ENCODE data around the gene IRAK2. TPM values are rescaled to one million over a fixed set of nuclear protein-coding genes. Genes with fewer than 3 reads are reported as not detected.

The IRAK2 gene
- polyA plus RNA-seq, 2 donors = 6.1 to 7.1 TPM

GRCh38 chr3:10272977-10273376 is 108.3 kb downstream of the IRAK2 start:
- Histone ChIP-seq H3K4me1 (ENCODE audit: control insufficient read depth in 2 of 2, insufficient read depth in 2 of 2, low read length in 1 of 2) (peaks cover 0 to 3% of the 10 kb centered on the region in 2 donors), H3K9me3 (ENCODE audit: control insufficient read depth in 2 of 2, insufficient read depth in 1 of 2, low read depth in 1 of 2, low read length in 1 of 2) (no peaks in the 10 kb centered on the region), H3K27ac (ENCODE audit: low read depth in 2 of 2, low read length in 1 of 2) (no peak overlapping the region), H3K36me3 (ENCODE audit: control insufficient read depth in 2 of 2, insufficient read depth in 2 of 2, low read length in 1 of 2) (peaks cover 0 to 22% of the 10 kb centered on the region in 2 donors), H3K4me3 (ENCODE audit: low read depth in 1 of 2, low read length in 2 of 2) (no peak overlapping the region), H3K27me3 (ENCODE audit: control insufficient read depth in 1 of 2, insufficient read depth in 2 of 2, low read length in 2 of 2) (no peaks in the 10 kb centered on the region)
- 93 to 96% methylated on average over 2 of the region's 2 CpGs for WGBS, 2 donors

DNA sequence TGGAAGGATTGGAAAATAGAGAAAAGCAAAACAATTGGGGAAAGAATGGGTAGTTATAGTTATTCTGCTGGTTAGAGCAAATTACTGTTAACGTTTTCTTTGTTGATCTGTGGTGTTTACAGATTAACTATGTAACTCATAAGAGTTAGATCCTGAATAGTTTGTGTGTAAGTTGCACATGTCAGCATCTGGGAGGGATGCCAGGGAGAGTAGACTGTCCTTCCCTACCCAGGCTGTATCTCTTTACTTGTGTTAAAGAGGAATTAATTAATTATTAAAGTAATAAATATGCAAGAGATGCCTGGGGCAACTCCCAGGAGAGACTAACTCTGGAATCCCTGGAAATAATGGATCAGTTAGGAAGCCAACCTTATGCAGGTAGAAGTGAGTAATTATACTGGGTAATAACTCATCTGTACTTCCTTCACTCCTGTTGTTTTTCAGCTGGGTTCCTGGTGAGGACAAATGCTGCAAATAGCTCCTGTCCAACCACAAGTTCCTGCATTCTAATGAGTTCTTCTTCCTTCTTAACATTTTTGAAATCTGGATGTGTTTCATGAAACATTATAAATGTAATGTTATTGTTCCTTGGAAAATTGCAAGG is 109.1 kb downstream of the IRAK2 start:
- Histone ChIP-seq H3K36me3 (ENCODE audit: control insufficient read depth in 2 of 2, insufficient read depth in 2 of 2, low read length in 1 of 2) (peaks cover 5 to 30% of the 10 kb centered on the region in 2 donors), H3K27ac (ENCODE audit: low read depth in 2 of 2, low read length in 1 of 2) (no peak overlapping the region), H3K27me3 (ENCODE audit: control insufficient read depth in 1 of 2, insufficient read depth in 2 of 2, low read length in 2 of 2) (no peaks in the 10 kb centered on the region), H3K9me3 (ENCODE audit: control insufficient read depth in 2 of 2, insufficient read depth in 1 of 2, low read depth in 1 of 2, low read length in 1 of 2) (no peaks in the 10 kb centered on the region), H3K4me1 (ENCODE audit: control insufficient read depth in 2 of 2, insufficient read depth in 2 of 2, low read length in 1 of 2) (peaks cover 0 to 3% of the 10 kb centered on the region in 2 donors), H3K4me3 (ENCODE audit: low read depth in 1 of 2, low read length in 2 of 2) (no peak overlapping the region)
- 11 to 12% methylated on average over 1 of the region's 1 CpG for WGBS, 2 donors

DNA sequence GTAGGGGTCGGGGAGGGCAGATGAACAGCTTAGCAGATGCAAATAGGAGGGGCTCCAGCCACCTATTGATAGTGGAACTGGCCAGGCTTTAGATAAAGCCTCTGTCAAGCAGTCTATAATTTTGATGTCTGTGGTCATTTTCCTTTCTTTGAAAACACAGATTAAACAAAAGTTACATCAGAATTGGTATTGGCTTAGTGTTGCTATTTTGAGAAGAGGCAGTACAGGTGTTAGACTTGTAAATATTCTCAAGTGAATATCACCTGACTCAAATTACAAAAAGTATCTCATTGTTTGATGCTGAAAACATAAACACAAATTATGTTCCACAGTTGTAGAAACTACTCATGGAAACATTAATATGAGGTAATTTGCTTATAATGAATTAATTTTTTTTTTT is 109.9 kb downstream of the IRAK2 start:
- Histone ChIP-seq H3K27me3 (ENCODE audit: control insufficient read depth in 1 of 2, insufficient read depth in 2 of 2, low read length in 2 of 2) (no peaks in the 10 kb centered on the region), H3K36me3 (ENCODE audit: control insufficient read depth in 2 of 2, insufficient read depth in 2 of 2, low read length in 1 of 2) (peaks cover 5 to 29% of the 10 kb centered on the region in 2 donors), H3K4me3 (ENCODE audit: low read depth in 1 of 2, low read length in 2 of 2) (no peak overlapping the region), H3K9me3 (ENCODE audit: control insufficient read depth in 2 of 2, insufficient read depth in 1 of 2, low read depth in 1 of 2, low read length in 1 of 2) (no peaks in the 10 kb centered on the region), H3K4me1 (ENCODE audit: control insufficient read depth in 2 of 2, insufficient read depth in 2 of 2, low read length in 1 of 2) (peaks cover 0 to 3% of the 10 kb centered on the region in 2 donors), H3K27ac (ENCODE audit: low read depth in 2 of 2, low read length in 1 of 2) (no peak overlapping the region)
- 52 to 76% methylated on average over 1 of the region's 1 CpG for WGBS, 2 donors

DNA sequence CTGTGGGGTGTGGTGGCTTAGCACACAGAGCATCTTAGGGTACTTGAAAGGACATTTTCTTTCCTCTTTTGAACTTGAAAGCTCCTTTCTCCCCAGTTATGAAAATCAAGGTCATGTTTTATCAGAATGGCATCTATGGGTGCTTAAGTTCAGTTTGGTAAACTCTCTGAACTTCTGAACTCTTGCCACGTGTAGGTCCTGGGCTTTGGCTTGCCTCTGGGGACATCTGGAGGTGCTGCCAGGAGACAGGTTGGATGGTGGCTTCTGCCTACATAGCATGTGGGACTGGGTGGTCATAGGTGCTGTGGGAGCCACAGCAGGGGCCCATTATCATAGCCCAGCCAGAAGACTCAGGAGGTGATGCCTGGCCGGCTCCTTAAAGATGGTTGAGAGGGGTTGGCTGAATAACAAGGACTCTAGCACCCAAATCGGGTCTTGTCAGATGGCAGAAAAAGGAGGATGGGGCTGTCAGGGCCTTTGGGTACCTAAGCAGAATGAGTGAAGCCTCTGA is 112.5 kb downstream of the IRAK2 start:
- 79% methylated on average over 3 of the region's 3 CpGs for WGBS, 2 donors
- Histone ChIP-seq H3K4me1 (ENCODE audit: control insufficient read depth in 2 of 2, insufficient read depth in 2 of 2, low read length in 1 of 2) (peaks cover 0 to 3% of the 10 kb centered on the region in 2 donors), H3K27me3 (ENCODE audit: control insufficient read depth in 1 of 2, insufficient read depth in 2 of 2, low read length in 2 of 2) (no peaks in the 10 kb centered on the region), H3K9me3 (ENCODE audit: control insufficient read depth in 2 of 2, insufficient read depth in 1 of 2, low read depth in 1 of 2, low read length in 1 of 2) (no peaks in the 10 kb centered on the region), H3K4me3 (ENCODE audit: low read depth in 1 of 2, low read length in 2 of 2) (no peak overlapping the region), H3K36me3 (ENCODE audit: control insufficient read depth in 2 of 2, insufficient read depth in 2 of 2, low read length in 1 of 2) (peaks cover 9 to 28% of the 10 kb centered on the region in 2 donors), H3K27ac (ENCODE audit: low read depth in 2 of 2, low read length in 1 of 2) (no peak overlapping the region)

DNA sequence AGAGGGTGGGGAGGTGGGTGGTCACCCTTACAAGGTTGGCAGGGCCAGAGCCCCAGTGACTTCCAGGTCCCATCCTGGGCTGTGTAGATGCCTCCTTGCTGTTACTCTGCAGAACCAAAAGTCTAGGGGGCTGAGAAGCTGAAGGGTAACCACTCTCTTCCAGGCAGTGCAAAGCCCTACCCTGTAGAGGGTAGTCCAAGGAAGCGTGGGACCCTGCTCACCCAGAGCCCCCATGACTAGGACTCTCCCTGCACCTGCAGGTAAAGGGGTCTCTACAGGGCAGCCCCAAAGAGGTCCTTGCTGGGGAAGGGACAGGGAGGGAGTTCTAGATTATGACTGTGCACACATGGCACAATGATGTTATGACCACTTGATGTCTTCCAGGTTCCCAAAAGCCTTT is 113.8 kb downstream of the IRAK2 start:
- H3K27ac ChIP-seq (ENCODE audit: low read depth in 2 of 2, low read length in 1 of 2) = no peak overlapping the region
- H3K9me3 ChIP-seq (ENCODE audit: control insufficient read depth in 2 of 2, insufficient read depth in 1 of 2, low read depth in 1 of 2, low read length in 1 of 2) = no peaks in the 10 kb centered on the region
- H3K4me1 ChIP-seq (ENCODE audit: control insufficient read depth in 2 of 2, insufficient read depth in 2 of 2, low read length in 1 of 2) = peaks cover 0 to 5% of the 10 kb centered on the region in 2 donors
- H3K36me3 ChIP-seq (ENCODE audit: control insufficient read depth in 2 of 2, insufficient read depth in 2 of 2, low read length in 1 of 2) = peaks cover 9 to 28% of the 10 kb centered on the region in 2 donors
- WGBS, 2 donors = 100% methylated on average over 1 of the region's 1 CpG
- H3K4me3 ChIP-seq (ENCODE audit: low read depth in 1 of 2, low read length in 2 of 2) = no peak overlapping the region
- no peaks in the 10 kb centered on the region for H3K27me3 ChIP-seq (ENCODE audit: control insufficient read depth in 1 of 2, insufficient read depth in 2 of 2, low read length in 2 of 2)

DNA sequence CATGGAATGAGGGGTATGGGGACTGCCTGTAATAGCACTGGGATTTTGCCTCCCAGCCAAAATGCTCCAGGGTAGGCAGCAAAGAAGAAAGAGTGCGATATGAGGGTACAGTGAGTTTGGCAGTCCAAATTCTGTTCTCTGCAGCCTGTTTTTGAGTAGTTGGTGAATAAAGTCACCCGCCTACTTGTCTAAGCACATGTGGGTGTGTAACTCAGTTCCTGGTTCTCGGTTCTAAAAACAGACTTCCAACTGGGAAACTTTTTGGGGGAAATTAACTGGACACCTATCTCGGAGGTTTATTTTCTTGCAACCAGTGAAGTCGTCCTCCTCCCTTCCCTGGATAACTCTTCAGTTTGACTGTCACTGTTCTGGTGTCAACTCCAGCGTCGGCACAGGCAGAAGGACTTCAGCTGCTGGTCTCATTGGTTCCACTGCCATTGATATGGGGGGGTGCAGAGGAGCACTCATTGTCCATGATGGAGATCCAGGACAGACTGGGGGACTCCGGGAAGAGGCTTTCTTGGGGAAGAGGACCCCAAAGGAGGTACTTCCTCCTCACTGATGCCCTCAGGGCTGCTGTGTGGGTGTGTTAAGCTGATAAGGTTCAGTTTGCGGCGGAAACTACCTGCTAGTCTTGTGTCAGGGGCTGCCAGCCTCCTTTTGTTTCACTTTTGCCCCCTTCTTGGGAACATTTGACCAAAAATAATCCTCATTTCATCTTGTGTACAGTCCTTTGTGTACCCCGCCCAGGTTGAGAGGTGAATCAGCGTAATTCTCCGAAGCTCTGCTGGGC is 114.9 kb downstream of the IRAK2 start:
- no peaks in the 10 kb centered on the region for H3K9me3 ChIP-seq (ENCODE audit: control insufficient read depth in 2 of 2, insufficient read depth in 1 of 2, low read depth in 1 of 2, low read length in 1 of 2)
- 92 to 93% methylated on average over 13 of the region's 13 CpGs for WGBS, 2 donors
- peaks cover 9 to 29% of the 10 kb centered on the region in 2 donors for H3K36me3 ChIP-seq (ENCODE audit: control insufficient read depth in 2 of 2, insufficient read depth in 2 of 2, low read length in 1 of 2)
- no peak overlapping the region for H3K27ac ChIP-seq (ENCODE audit: low read depth in 2 of 2, low read length in 1 of 2)
- peaks cover 0 to 9% of the 10 kb centered on the region in 2 donors for H3K4me1 ChIP-seq (ENCODE audit: control insufficient read depth in 2 of 2, insufficient read depth in 2 of 2, low read length in 1 of 2)
- no peaks in the 10 kb centered on the region for H3K27me3 ChIP-seq (ENCODE audit: control insufficient read depth in 1 of 2, insufficient read depth in 2 of 2, low read length in 2 of 2)
- no peak overlapping the region for H3K4me3 ChIP-seq (ENCODE audit: low read depth in 1 of 2, low read length in 2 of 2)

- H3K4me1 ChIP-seq (ENCODE audit: control insufficient read depth in 2 of 2, insufficient read depth in 2 of 2, low read length in 1 of 2) = peaks cover 0 to 9% of the 10 kb centered on the region in 2 donors
- no peak overlapping the region for H3K27ac ChIP-seq (ENCODE audit: low read depth in 2 of 2, low read length in 1 of 2)
- H3K27me3 ChIP-seq (ENCODE audit: control insufficient read depth in 1 of 2, insufficient read depth in 2 of 2, low read length in 2 of 2) = no peaks in the 10 kb centered on the region
- WGBS, 2 donors = 81 to 83% methylated on average over 5 of the region's 5 CpGs
- H3K36me3 ChIP-seq (ENCODE audit: control insufficient read depth in 2 of 2, insufficient read depth in 2 of 2, low read length in 1 of 2) = peaks cover 9 to 29% of the 10 kb centered on the region in 2 donors
- no peaks in the 10 kb centered on the region for H3K9me3 ChIP-seq (ENCODE audit: control insufficient read depth in 2 of 2, insufficient read depth in 1 of 2, low read depth in 1 of 2, low read length in 1 of 2)
- no peak overlapping the region for H3K4me3 ChIP-seq (ENCODE audit: low read depth in 1 of 2, low read length in 2 of 2)
Observed at GRCh38 chr3:10280177-10280529, 115.4 kb downstream of the IRAK2 start.

DNA sequence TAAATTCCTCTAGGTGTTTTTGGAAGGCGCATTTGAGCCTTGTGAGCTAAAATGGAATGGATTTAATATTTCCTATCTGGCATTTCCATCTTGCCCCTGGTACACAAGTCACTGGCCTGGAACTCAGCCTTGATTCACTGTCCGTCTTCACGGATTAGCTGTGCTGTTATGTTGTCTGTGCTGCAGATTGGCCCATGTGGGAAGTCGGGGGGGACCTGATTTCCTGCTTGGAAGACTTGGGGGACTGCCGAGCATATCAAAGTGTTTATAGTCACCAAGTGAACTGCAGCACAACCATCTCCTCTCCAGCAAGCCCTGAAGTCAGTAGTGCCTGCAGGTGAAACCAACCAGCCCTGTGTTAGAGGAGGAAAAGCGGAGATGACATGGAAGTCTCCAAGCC is 115.9 kb downstream of the IRAK2 start:
- Histone ChIP-seq H3K4me3 (ENCODE audit: low read depth in 1 of 2, low read length in 2 of 2) (no peak overlapping the region), H3K9me3 (ENCODE audit: control insufficient read depth in 2 of 2, insufficient read depth in 1 of 2, low read depth in 1 of 2, low read length in 1 of 2) (no peaks in the 10 kb centered on the region), H3K4me1 (ENCODE audit: control insufficient read depth in 2 of 2, insufficient read depth in 2 of 2, low read length in 1 of 2) (peaks cover 0 to 9% of the 10 kb centered on the region in 2 donors), H3K27ac (ENCODE audit: low read depth in 2 of 2, low read length in 1 of 2) (no peak overlapping the region), H3K36me3 (ENCODE audit: control insufficient read depth in 2 of 2, insufficient read depth in 2 of 2, low read length in 1 of 2) (peaks cover 9 to 29% of the 10 kb centered on the region in 2 donors), H3K27me3 (ENCODE audit: control insufficient read depth in 1 of 2, insufficient read depth in 2 of 2, low read length in 2 of 2) (no peaks in the 10 kb centered on the region)
- WGBS, 2 donors = 88 to 89% methylated on average over 6 of the region's 6 CpGs

DNA sequence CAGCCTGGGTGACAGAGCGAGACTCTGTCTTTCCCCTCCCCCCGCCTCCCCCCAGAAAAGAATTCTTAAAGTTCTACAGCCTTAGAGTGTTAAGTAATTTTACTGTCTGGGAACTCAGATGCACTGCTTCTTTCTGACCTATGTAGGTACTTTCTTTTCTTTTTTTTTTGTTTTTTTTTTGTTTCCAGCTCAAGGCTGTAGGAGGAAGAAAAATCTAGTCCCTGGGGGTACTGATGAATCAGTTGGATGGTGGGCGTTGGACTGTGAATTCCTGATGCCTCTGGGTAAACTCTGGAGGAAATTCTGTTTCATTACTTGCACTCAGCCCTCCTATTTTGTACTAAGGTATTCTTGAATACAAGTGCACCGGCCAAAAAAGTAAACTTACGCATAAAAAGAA is 117.2 kb downstream of the IRAK2 start:
- no peaks in the 10 kb centered on the region for H3K27me3 ChIP-seq (ENCODE audit: control insufficient read depth in 1 of 2, insufficient read depth in 2 of 2, low read length in 2 of 2)
- H3K27ac ChIP-seq (ENCODE audit: low read depth in 2 of 2, low read length in 1 of 2) = no peak overlapping the region
- no peak overlapping the region for H3K4me3 ChIP-seq (ENCODE audit: low read depth in 1 of 2, low read length in 2 of 2)
- no peaks in the 10 kb centered on the region for H3K9me3 ChIP-seq (ENCODE audit: control insufficient read depth in 2 of 2, insufficient read depth in 1 of 2, low read depth in 1 of 2, low read length in 1 of 2)
- H3K36me3 ChIP-seq (ENCODE audit: control insufficient read depth in 2 of 2, insufficient read depth in 2 of 2, low read length in 1 of 2) = peaks cover 9 to 29% of the 10 kb centered on the region in 2 donors
- 73 to 89% methylated on average over 5 of the region's 5 CpGs for WGBS, 2 donors
- peaks cover 0 to 10% of the 10 kb centered on the region in 2 donors for H3K4me1 ChIP-seq (ENCODE audit: control insufficient read depth in 2 of 2, insufficient read depth in 2 of 2, low read length in 1 of 2)

Data from esophagus (tissue), 2 donors.